Type B pancreatic cell (in vitro differentiated cells): Measurements from ENCODE around the gene UCMA. TPM values are rescaled to one million over a fixed set of nuclear protein-coding genes. Genes with fewer than 3 reads are reported as not detected.

ENCODE experiments used
- DNase-seq: peaks from one replicate; pipeline ENCODE4 v3.0.0; 2021; ENCODE audit warnings: mixed read lengths; ENCODE audit not compliant: unreplicated experiment; ENCODE audit errors: extremely low spot score
- H3K27ac Mint-ChIP-seq: 2 replicates; pipeline ENCODE4 v1.8.0; 2021; ENCODE audit warnings: mild to moderate bottlenecking, mixed read lengths
- H3K27me3 Mint-ChIP-seq: 2 replicates; pipeline ENCODE4 v1.8.0; 2021; ENCODE audit warnings: mixed read lengths
- H3K36me3 Mint-ChIP-seq: 2 replicates; pipeline ENCODE4 v1.8.0; 2021; ENCODE audit warnings: mixed read lengths
- H3K4me1 Mint-ChIP-seq: one replicate; pipeline ENCODE4 v1.8.0; 2021; ENCODE audit warnings: mixed read lengths; ENCODE audit not compliant: unreplicated experiment
- H3K4me3 Mint-ChIP-seq: 2 replicates; pipeline ENCODE4 v1.8.0; 2021; ENCODE audit warnings: mild to moderate bottlenecking, mixed read lengths
- H3K9me3 Mint-ChIP-seq: 2 replicates; pipeline ENCODE4 v1.8.0; 2021; ENCODE audit warnings: mixed read lengths
- CTCF ChIP-seq: fragments of 200-600 bp; sonication (generic); conservative IDR thresholded peaks from 2 replicates; pipeline ENCODE4 v1.5.0; 2021; ENCODE audit warnings: antibody characterized with exemption, mild to moderate bottlenecking
- total RNA-seq: library from RNA; stranded (reverse); gene quantifications from 2 replicates; pipeline ENCODE4 v1.2.1, GENCODE V29; 2021; ENCODE audit warnings: low replicate concordance

Gene UCMA
- total RNA-seq, 1 donor from 2014 or later = not detected

GRCh38 chr10:13270877-13271551, 36.8 kb upstream of the UCMA start:
- TF ChIP-seq CTCF = no peak
- Mint-ChIP-seq H3K27me3 (no peaks in the 10 kb centered on the region), H3K36me3 (no peaks in the 10 kb centered on the region), H3K4me1 (peaks cover 11% of the 10 kb centered on the region), H3K27ac (no peak overlapping the region), H3K4me3 (no peak overlapping the region), H3K9me3 (no peaks in the 10 kb centered on the region)
- no peak for DNase-seq

GRCh38 chr10:13268841-13269240, 34.7 kb upstream of the UCMA start:
- H3K4me3 Mint-ChIP-seq = no peak overlapping the region
- no peak for DNase-seq
- TF ChIP-seq CTCF = no peak
- H3K36me3 Mint-ChIP-seq = no peaks in the 10 kb centered on the region
- H3K27me3 Mint-ChIP-seq = peaks cover 5% of the 10 kb centered on the region
- H3K27ac Mint-ChIP-seq = no peak overlapping the region
- no peaks in the 10 kb centered on the region for H3K9me3 Mint-ChIP-seq
- H3K4me1 Mint-ChIP-seq = peaks cover 11% of the 10 kb centered on the region

- no peak overlapping the region for H3K4me3 Mint-ChIP-seq
- H3K36me3 Mint-ChIP-seq = no peaks in the 10 kb centered on the region
- no peak for TF ChIP-seq CTCF
Measured at GRCh38 chr10:13268310-13268709, 34.1 kb upstream of the UCMA start.

GRCh38 chr10:13263591-13263990, 29.4 kb upstream of the UCMA start:
- no peak overlapping the region for H3K4me3 Mint-ChIP-seq
- H3K27me3 Mint-ChIP-seq = peaks cover 11% of the 10 kb centered on the region
- no peaks in the 10 kb centered on the region for H3K36me3 Mint-ChIP-seq

More at GRCh38 chr10:13268310-13268709, 34.1 kb upstream of the UCMA start:
- Mint-ChIP-seq H3K4me1 (peaks cover 11% of the 10 kb centered on the region), H3K9me3 (no peaks in the 10 kb centered on the region), H3K27ac (no peak overlapping the region), H3K27me3 (peaks cover 9% of the 10 kb centered on the region)
- no peak for DNase-seq

GRCh38 chr10:13262433-13262832, 28.3 kb upstream of the UCMA start:
- DNase-seq = no peak
- H3K4me1 Mint-ChIP-seq = peaks cover 5% of the 10 kb centered on the region
- H3K27ac Mint-ChIP-seq = no peak overlapping the region
- peaks cover 4% of the 10 kb centered on the region for H3K9me3 Mint-ChIP-seq
- no peak for TF ChIP-seq CTCF
- H3K4me3 Mint-ChIP-seq = no peak overlapping the region
- no peaks in the 10 kb centered on the region for H3K36me3 Mint-ChIP-seq
- peaks cover 11% of the 10 kb centered on the region for H3K27me3 Mint-ChIP-seq

More at GRCh38 chr10:13263591-13263990, 29.4 kb upstream of the UCMA start:
- peaks cover 4% of the 10 kb centered on the region for H3K9me3 Mint-ChIP-seq
- TF ChIP-seq CTCF = no peak
- DNase-seq = no peak
- H3K4me1 Mint-ChIP-seq = no peaks in the 10 kb centered on the region
- no peak overlapping the region for H3K27ac Mint-ChIP-seq
